DOHH2 (cell line): ENCODE measurements around the gene ESPL1.
A peak's percentile ranks its signal among the peaks of the same experiment; 100 is the strongest.

Experiments used
- H3F3A ChIP-seq: fragments of 200-600 bp; sonication (generic), shearing (Covaris generic); 2 replicates; pipeline ENCODE4 v1.6.0; 2016; ENCODE audit warnings: antibody characterized with exemption, mild to moderate bottlenecking; ENCODE audit not compliant: control insufficient read depth, insufficient read depth
- H3K27ac ChIP-seq: fragments of 200-600 bp; sonication (generic); 2 replicates; pipeline ENCODE4 v1.5.1; 2014; ENCODE audit warnings: low read depth, mild to moderate bottlenecking, low read length, moderate library complexity
- H3K27me3 ChIP-seq: fragments of 200-600 bp; sonication (generic); 2 replicates; pipeline ENCODE4 v1.6.1; 2014; ENCODE audit warnings: mild to moderate bottlenecking, low read length, mixed read lengths; ENCODE audit not compliant: control insufficient read depth
- H3K36me3 ChIP-seq: fragments of 200-600 bp; sonication (generic); 2 replicates; pipeline ENCODE4 v1.6.1; 2014; ENCODE audit warnings: mild to moderate bottlenecking, low read length, moderate library complexity, mixed read lengths; ENCODE audit not compliant: control insufficient read depth
- H3K4me1 ChIP-seq: fragments of 200-600 bp; sonication (generic); 2 replicates; pipeline ENCODE4 v1.6.1; 2014; ENCODE audit warnings: mild to moderate bottlenecking, low read length, mixed read lengths; ENCODE audit not compliant: control insufficient read depth
- H3K4me2 ChIP-seq: fragments of 200-600 bp; sonication (generic); 2 replicates; pipeline ENCODE4 v1.6.0; 2014; ENCODE audit warnings: mild to moderate bottlenecking, low read length, moderate library complexity
- H3K4me3 ChIP-seq: fragments of 200-600 bp; sonication (generic); 2 replicates; pipeline ENCODE4 v1.5.1; 2014; ENCODE audit warnings: mild to moderate bottlenecking, low read length, mixed read lengths
- H3K79me2 ChIP-seq: fragments of 200-600 bp; sonication (generic); 2 replicates; pipeline ENCODE4 v1.6.1; 2014; ENCODE audit warnings: mild to moderate bottlenecking, low read length, mixed read lengths; ENCODE audit not compliant: control insufficient read depth
- H3K9me2 ChIP-seq: fragments of 200-600 bp; sonication (generic); replicated peaks from 2 replicates; pipeline ENCODE4 v1.6.1; 2014; ENCODE audit warnings: mild to moderate bottlenecking, low read length, mixed read lengths; ENCODE audit not compliant: control insufficient read depth
- H3K9me3 ChIP-seq: fragments of 200-600 bp; sonication (generic); 2 replicates; pipeline ENCODE4 v1.6.1; 2014; ENCODE audit warnings: antibody characterized with exemption, low read length, mixed read lengths; ENCODE audit not compliant: control insufficient read depth, insufficient read depth
- H4K20me1 ChIP-seq: fragments of 200-600 bp; sonication (generic); 2 replicates; pipeline ENCODE4 v1.6.0; 2014; ENCODE audit warnings: low read depth, mild to moderate bottlenecking, antibody characterized with exemption, low read length, moderate library complexity; ENCODE audit not compliant: control insufficient read depth, insufficient read depth
- CTCF ChIP-seq: fragments of 200-600 bp; sonication (generic); IDR thresholded peaks from one replicate; pipeline ENCODE4 v1.5.1; 2014; ENCODE audit warnings: antibody characterized with exemption, mild to moderate bottlenecking, low read depth, low read length; ENCODE audit not compliant: poor library complexity, severe bottlenecking
- EZH2phosphoT487 ChIP-seq: fragments of 200-600 bp; sonication (generic); IDR thresholded peaks from 2 replicates; pipeline ENCODE4 v1.6.1; 2017; ENCODE audit warnings: borderline replicate concordance, mild to moderate bottlenecking, antibody characterized with exemption, low read length, moderate library complexity, mixed read lengths

ESPL1 gene

DNA sequence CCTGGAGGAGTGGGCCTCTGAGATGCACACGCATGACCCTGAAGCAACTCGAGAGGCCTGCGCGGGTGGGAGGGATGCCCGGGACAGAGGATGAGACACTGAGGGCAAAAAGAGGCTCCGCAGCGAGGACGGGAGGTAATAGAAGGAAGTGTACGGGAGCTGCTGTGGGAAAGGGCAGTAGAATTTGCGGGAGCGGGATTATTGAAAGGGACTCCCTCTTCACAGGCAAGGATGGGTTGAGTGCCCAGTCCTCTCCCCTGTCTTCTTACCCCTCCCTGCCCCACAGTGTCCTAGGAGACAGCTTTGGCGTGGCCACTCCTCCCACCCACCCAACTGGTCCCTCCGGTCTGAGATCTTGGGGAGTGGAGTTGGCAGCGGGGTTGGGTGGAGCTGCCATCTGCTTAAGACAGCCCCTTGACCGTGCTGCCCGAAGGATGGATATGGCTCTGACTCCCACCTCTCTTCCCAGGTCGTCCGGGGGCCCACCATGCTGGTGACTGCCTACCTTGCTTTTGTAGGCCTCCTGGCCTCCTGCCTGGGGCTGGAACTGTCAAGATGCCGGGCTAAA is 15.7 kb upstream of the ESPL1 start:
- H3K9me3 ChIP-seq, result no peaks in the 10 kb centered on the region
- peak overlapping the region; percentile 39; the same call in 1 of the 2 replicates for H3K27ac ChIP-seq

DNA sequence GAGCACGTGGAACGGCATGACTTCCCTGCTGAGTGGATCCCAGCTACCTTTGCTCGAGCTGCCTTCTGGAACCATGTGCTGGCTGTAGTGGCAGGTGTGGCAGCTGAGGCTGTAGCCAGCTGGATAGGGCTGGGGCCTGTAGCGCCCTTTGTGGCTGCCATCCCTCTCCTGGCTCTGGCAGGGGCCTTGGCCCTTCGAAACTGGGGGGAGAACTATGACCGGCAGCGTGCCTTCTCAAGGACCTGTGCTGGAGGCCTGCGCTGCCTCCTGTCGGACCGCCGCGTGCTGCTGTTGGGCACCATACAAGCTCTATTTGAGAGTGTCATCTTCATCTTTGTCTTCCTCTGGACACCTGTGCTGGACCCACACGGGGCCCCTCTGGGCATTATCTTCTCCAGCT is 14.8 kb upstream of the ESPL1 start:
- Histone ChIP-seq H3K36me3 (peaks cover 21% of the 10 kb centered on the region), H3K27me3 (no peaks in the 10 kb centered on the region), H3K27ac (no peak overlapping the region), H3K9me3 (no peaks in the 10 kb centered on the region), H3K79me2 (peaks cover 40% of the 10 kb centered on the region), H3F3A (peaks cover 7% of the 10 kb centered on the region), H4K20me1 (no peaks in the 10 kb centered on the region), H3K4me3 (peak overlapping the region; percentile 99), H3K9me2 (no peaks in the 10 kb centered on the region), H3K4me1 (peaks cover 50% of the 10 kb centered on the region), H3K4me2 (peak overlapping the region; percentile 100)
- TF ChIP-seq EZH2phosphoT487, result no peak
- no peak for TF ChIP-seq CTCF

More for the DNA sequence above, 15.7 kb upstream of the ESPL1 start:
- H4K20me1 ChIP-seq, result no peaks in the 10 kb centered on the region
- peaks cover 37% of the 10 kb centered on the region for H3K79me2 ChIP-seq
- H3K4me3 ChIP-seq, result peak overlapping the region; percentile 99
- peaks cover 7% of the 10 kb centered on the region for H3F3A ChIP-seq
- peak; percentile 26 for TF ChIP-seq CTCF
- TF ChIP-seq EZH2phosphoT487, result no peak
- H3K4me1 ChIP-seq, result peaks cover 46% of the 10 kb centered on the region
- peaks cover 21% of the 10 kb centered on the region for H3K36me3 ChIP-seq
- no peaks in the 10 kb centered on the region for H3K27me3 ChIP-seq
- peak overlapping the region; percentile 100 for H3K4me2 ChIP-seq
- H3K9me2 ChIP-seq, result no peaks in the 10 kb centered on the region

- TF ChIP-seq EZH2phosphoT487 (no peak), CTCF (no peak)
- Histone ChIP-seq H3K27ac (peak overlapping the region; percentile 77), H3K4me2 (peak overlapping the region; percentile 59)
Observed at GRCh38 chr12:53254816-53255545, 13.1 kb upstream of the ESPL1 start.

More at GRCh38 chr12:53254816-53255545, 13.1 kb upstream of the ESPL1 start:
- Histone ChIP-seq H3F3A (peaks cover 7% of the 10 kb centered on the region), H4K20me1 (no peaks in the 10 kb centered on the region), H3K4me1 (peaks cover 67% of the 10 kb centered on the region), H3K79me2 (peaks cover 40% of the 10 kb centered on the region), H3K4me3 (peak overlapping the region; percentile 47), H3K9me2 (no peaks in the 10 kb centered on the region), H3K27me3 (no peaks in the 10 kb centered on the region), H3K9me3 (no peaks in the 10 kb centered on the region), H3K36me3 (peaks cover 21% of the 10 kb centered on the region)
